HepG2 (cell line): Measurements from ENCODE around the gene P2RX6. TPM values are rescaled to one million over a fixed set of nuclear protein-coding genes. Genes with fewer than 3 reads are reported as not detected.

Source experiments
- ARID2 ChIP-seq: sonication (generic); formaldehyde crosslinking; IDR thresholded peaks from 2 replicates; pipeline ENCODE4 v1.8.1; 2022; ENCODE audit warnings: mild to moderate bottlenecking, missing genetic modification reagents, borderline replicate concordance
- CBX1 ChIP-seq: IDR thresholded peaks from one replicate; pipeline ENCODE4 v1.6.1; 2016; ENCODE audit warnings: antibody characterized with exemption, low read depth
- HES4 ChIP-seq: sonication (generic); formaldehyde crosslinking; IDR thresholded peaks from 2 replicates; pipeline ENCODE4 v1.9.0; 2021; ENCODE audit warnings: mild to moderate bottlenecking, missing genetic modification reagents, borderline replicate concordance
- HIVEP1 ChIP-seq: sonication (generic); formaldehyde crosslinking; IDR thresholded peaks from 2 replicates; pipeline ENCODE4 v1.4.0; 2020; ENCODE audit warnings: mild to moderate bottlenecking, missing genetic modification reagents
- IKZF1 ChIP-seq: fragments of 450-650 bp; IDR thresholded peaks from 2 replicates; pipeline ENCODE4 v1.7.1; 2016
- IRF2 ChIP-seq: IDR thresholded peaks from 2 replicates; pipeline ENCODE4 v1.6.1; 2018; ENCODE audit warnings: missing genetic modification reagents, missing compliant biosample characterization
- KAT8 ChIP-seq: IDR thresholded peaks from 2 replicates; pipeline ENCODE4 v1.6.1; 2016; ENCODE audit warnings: missing genetic modification reagents, missing compliant biosample characterization
- MEF2D ChIP-seq: sonication (generic); formaldehyde crosslinking; IDR thresholded peaks from 2 replicates; pipeline ENCODE4 v1.5.1; 2020; ENCODE audit warnings: mild to moderate bottlenecking, missing genetic modification reagents
- MLLT10 ChIP-seq: sonication (generic); formaldehyde crosslinking; IDR thresholded peaks from 2 replicates; pipeline ENCODE4 v1.4.0; 2020; ENCODE audit warnings: missing genetic modification reagents
- NPAS2 ChIP-seq: sonication (generic); formaldehyde crosslinking; IDR thresholded peaks from 2 replicates; pipeline ENCODE4 v1.8.0; 2022; ENCODE audit warnings: mild to moderate bottlenecking, missing genetic modification reagents, borderline replicate concordance
- NRL ChIP-seq: sonication (generic); formaldehyde crosslinking; IDR thresholded peaks from 2 replicates; pipeline ENCODE4 v1.5.0; 2020; ENCODE audit warnings: missing genetic modification reagents, mild to moderate bottlenecking, moderate library complexity, borderline replicate concordance
- PLRG1 ChIP-seq: fragments of 450-650 bp; conservative IDR thresholded peaks from 2 replicates; pipeline ENCODE4 v1.6.1; 2016
- RCOR2 ChIP-seq: IDR thresholded peaks from 2 replicates; pipeline ENCODE4 v1.6.1; 2016; ENCODE audit warnings: missing biosample characterization, missing genetic modification reagents
- SPEN ChIP-seq: sonication (generic); formaldehyde crosslinking; IDR thresholded peaks from 2 replicates; pipeline ENCODE4 v1.5.1; 2020; ENCODE audit warnings: low read depth, mild to moderate bottlenecking, missing genetic modification reagents
- ZFP90 ChIP-seq: sonication (generic); formaldehyde crosslinking; IDR thresholded peaks from 2 replicates; pipeline ENCODE4 v1.8.0; 2022; ENCODE audit warnings: missing genetic modification reagents, mild to moderate bottlenecking, inconsistent platforms, borderline replicate concordance
- ZNF12 ChIP-seq: sonication (generic); formaldehyde crosslinking; IDR thresholded peaks from 2 replicates; pipeline ENCODE4 v1.5.0; 2020; ENCODE audit warnings: missing genetic modification reagents
- ZNF207 ChIP-seq: fragments of 450-650 bp; IDR thresholded peaks from 2 replicates; pipeline ENCODE4 v1.6.1; 2016; ENCODE audit warnings: antibody characterized with exemption, borderline replicate concordance
- ZNF234 ChIP-seq: sonication (generic); formaldehyde crosslinking; conservative IDR thresholded peaks from 2 replicates; pipeline ENCODE4 v1.5.1; 2020; ENCODE audit warnings: mild to moderate bottlenecking, missing genetic modification reagents
- ZNF263 ChIP-seq: sonication (generic); formaldehyde crosslinking; IDR thresholded peaks from 2 replicates; pipeline ENCODE4 v1.4.0; 2020; ENCODE audit warnings: missing genetic modification reagents
- ZNF441 ChIP-seq: sonication (generic); formaldehyde crosslinking; IDR thresholded peaks from 2 replicates; pipeline ENCODE4 v1.7.0; 2021; ENCODE audit warnings: missing genetic modification reagents, borderline replicate concordance
- ZNF629 ChIP-seq: sonication (generic); formaldehyde crosslinking; conservative IDR thresholded peaks from 2 replicates; pipeline ENCODE4 v1.5.0; 2020; ENCODE audit warnings: missing genetic modification reagents
- ZNF710 ChIP-seq: sonication (generic); formaldehyde crosslinking; IDR thresholded peaks from 2 replicates; pipeline ENCODE4 v1.5.0; 2020; ENCODE audit warnings: mild to moderate bottlenecking, missing genetic modification reagents, borderline replicate concordance
- polyA plus RNA-seq, 8 experiments: library from polyadenylated mRNA; depleted of rRNA in 3 of 8; stranded (reverse) in 7 of 8; unstranded in 1 of 8; fragments of >200 nt; fragmentation: Illumina TruSeq in 4 of 8; extraction: Trizol in 4 of 8; gene quantifications; 2 replicates each; pipeline versions ENCODE4 v1.2.1 to v1.2.3, GENCODE V29; 2011 to 2016; ENCODE audit warnings: low read depth in 4 of 8, missing spikeins in 1 of 8, mixed read lengths in 1 of 8; ENCODE audit not compliant: insufficient read depth in 1 of 8
- total RNA-seq, 5 experiments: library from RNA; depleted of rRNA; stranded (reverse); fragments of >200 nt; fragmentation: Illumina TruSeq; extraction: Trizol; gene quantifications; 2 replicates each; pipeline ENCODE4 v1.2.3, GENCODE V29; 2016; ENCODE audit warnings: low read depth in 1 of 5
- TF ChIP-seq, protein P1 (sequence below): sonication (generic); formaldehyde crosslinking; IDR thresholded peaks from 2 replicates; pipeline ENCODE4 v1.4.0; 2020; ENCODE audit warnings: missing genetic modification reagents
- TF ChIP-seq, protein P2 (sequence below): sonication (generic); formaldehyde crosslinking; IDR thresholded peaks from 2 replicates; pipeline ENCODE4 v1.8.0; 2022; ENCODE audit warnings: missing genetic modification reagents, low read depth, mild to moderate bottlenecking, borderline replicate concordance

P2RX6 gene
- total and polyA plus RNA-seq, 2 of the 13 experiments (the other 11 are each of a cell fraction or from before 2014, with no cell fraction given): 0.04 to 0.12 TPM

- TF ChIP-seq, protein P1, sequence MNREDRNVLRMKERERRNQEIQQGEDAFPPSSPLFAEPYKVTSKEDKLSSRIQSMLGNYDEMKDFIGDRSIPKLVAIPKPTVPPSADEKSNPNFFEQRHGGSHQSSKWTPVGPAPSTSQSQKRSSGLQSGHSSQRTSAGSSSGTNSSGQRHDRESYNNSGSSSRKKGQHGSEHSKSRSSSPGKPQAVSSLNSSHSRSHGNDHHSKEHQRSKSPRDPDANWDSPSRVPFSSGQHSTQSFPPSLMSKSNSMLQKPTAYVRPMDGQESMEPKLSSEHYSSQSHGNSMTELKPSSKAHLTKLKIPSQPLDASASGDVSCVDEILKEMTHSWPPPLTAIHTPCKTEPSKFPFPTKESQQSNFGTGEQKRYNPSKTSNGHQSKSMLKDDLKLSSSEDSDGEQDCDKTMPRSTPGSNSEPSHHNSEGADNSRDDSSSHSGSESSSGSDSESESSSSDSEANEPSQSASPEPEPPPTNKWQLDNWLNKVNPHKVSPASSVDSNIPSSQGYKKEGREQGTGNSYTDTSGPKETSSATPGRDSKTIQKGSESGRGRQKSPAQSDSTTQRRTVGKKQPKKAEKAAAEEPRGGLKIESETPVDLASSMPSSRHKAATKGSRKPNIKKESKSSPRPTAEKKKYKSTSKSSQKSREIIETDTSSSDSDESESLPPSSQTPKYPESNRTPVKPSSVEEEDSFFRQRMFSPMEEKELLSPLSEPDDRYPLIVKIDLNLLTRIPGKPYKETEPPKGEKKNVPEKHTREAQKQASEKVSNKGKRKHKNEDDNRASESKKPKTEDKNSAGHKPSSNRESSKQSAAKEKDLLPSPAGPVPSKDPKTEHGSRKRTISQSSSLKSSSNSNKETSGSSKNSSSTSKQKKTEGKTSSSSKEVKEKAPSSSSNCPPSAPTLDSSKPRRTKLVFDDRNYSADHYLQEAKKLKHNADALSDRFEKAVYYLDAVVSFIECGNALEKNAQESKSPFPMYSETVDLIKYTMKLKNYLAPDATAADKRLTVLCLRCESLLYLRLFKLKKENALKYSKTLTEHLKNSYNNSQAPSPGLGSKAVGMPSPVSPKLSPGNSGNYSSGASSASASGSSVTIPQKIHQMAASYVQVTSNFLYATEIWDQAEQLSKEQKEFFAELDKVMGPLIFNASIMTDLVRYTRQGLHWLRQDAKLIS (CRISPR knock-in tag): 0 out of 2 replicates have a peak, but pooled peaks have one; percentile 45
- TF ChIP-seq MEF2D (CRISPR knock-in tag) (peak; percentile 92), SPEN (CRISPR knock-in tag) (peak; percentile 95), IKZF1 (no peak), NRL (peak; percentile 95), ARID2 (peak; percentile 89; the same call in 1 of the 2 replicates), MLLT10 (0 out of 2 replicates have a peak, but pooled peaks have one; percentile 79), ZNF710 (CRISPR knock-in tag) (peak; percentile 80), ZNF263 (CRISPR knock-in tag) (peak; percentile 70), IRF2 (CRISPR knock-in tag) (peak; percentile 70), ZNF12 (CRISPR knock-in tag) (0 out of 2 replicates have a peak, but pooled peaks have one; percentile 35), RCOR2 (CRISPR knock-in tag) (no peak), PLRG1 (no peak), ZNF234 (CRISPR knock-in tag) (peak; percentile 92; the same call in 1 of the 2 replicates), CBX1 (no peak), ZFP90 (CRISPR knock-in tag) (peak; percentile 96; the same call in 1 of the 2 replicates), NPAS2 (CRISPR knock-in tag) (no peak), KAT8 (CRISPR knock-in tag) (peak; percentile 93), ZNF441 (peak; percentile 94), ZNF629 (peak; percentile 61; the same call in 1 of the 2 replicates), HIVEP1 (peak; percentile 96), HES4 (0 out of 2 replicates have a peak, but pooled peaks have one; percentile 36), ZNF207 (no peak)
- TF ChIP-seq, protein P2, sequence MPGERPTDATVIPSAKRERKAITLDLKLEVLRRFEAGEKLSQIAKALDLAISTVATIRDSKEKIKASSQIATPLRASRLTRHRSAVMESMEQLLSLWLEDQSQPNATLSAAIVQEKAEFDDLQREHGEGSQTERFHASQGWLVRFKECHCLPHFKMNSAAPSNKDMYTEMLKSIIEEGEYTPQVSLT (CRISPR knock-in tag): no peak; the same call in 1 of the 2 replicates
Measured at GRCh38 chr22:20981787-20982562, 33.0 kb upstream of the P2RX6 start, which contains the start of gene LZTR1 (continued).
